NT2/D1 (cell line): Measurements from ENCODE around the gene TAX1BP3.

Experiments
- SUZ12 ChIP-seq: IDR thresholded peaks from 2 replicates; pipeline ENCODE4 v1.6.1; 2011; ENCODE audit not compliant: insufficient read length, insufficient read depth; ENCODE audit errors: extremely low read depth
- YY1 ChIP-seq: IDR thresholded peaks from 2 replicates; pipeline ENCODE4 v1.6.1; 2011; ENCODE audit not compliant: insufficient read length, insufficient read depth
- ZNF274 ChIP-seq: IDR thresholded peaks from 2 replicates; pipeline ENCODE4 v1.6.1; 2011; ENCODE audit warnings: mild to moderate bottlenecking, low read depth, low read length

DNA sequence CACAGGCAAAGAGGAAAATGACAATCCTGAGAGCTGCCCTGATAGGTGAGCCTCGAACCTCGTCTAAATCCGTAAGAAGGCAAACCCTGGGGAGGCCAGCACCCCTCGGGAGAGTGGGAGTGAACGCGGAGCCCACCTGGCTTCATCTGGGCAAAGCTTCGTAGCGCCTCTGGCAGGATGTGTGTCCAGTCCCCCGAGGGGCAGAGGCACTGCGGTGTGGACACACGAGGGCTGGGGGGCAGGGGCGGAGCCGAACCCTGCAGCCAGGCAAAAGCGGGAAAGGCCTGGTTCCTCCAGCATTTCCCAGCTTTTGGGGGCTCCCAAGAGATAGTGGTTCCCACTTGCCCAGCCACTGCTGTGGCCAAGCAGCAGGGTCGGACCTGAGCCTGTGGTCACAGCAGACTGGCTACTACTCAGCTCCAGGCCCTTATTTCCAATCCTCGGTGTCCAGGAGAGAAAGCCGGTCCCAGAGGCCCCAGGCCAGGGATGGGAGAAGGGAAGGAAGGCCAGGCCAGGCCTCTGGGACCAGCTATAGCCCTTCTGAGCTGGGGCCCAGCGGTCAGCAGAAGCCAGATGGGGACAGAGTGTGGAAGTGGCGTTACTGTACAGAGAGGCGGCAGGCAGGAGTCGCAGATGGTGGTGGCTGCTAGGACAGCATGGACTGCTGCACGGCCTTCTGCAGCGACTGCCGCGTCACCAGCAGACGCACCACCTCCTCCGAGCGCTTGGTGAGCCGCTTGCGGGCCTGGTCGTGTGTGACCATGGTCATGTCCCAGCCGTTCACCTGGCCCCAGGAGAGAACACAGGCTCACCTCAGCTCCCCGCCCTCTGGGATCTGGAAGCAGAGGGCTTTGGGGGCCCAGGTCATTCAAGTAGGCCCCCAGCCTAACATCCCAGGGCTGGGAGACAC, 5.0 kb downstream of the TAX1BP3 start:
- no peak for TF ChIP-seq ZNF274
- no peak for TF ChIP-seq YY1
- TF ChIP-seq SUZ12, result no peak
